Muscle of back (tissue), 11 donors: ENCODE measurements around the gene CDK11B. TPM values are rescaled to one million over a fixed set of nuclear protein-coding genes. Genes with fewer than 3 reads are reported as not detected.

Experiments
- DNase-seq, 3 donors: peaks; one replicate each; pipeline versions ENCODE4 v3.0.0 to v3.0.0-alpha.2; 2013
- polyA plus RNA-seq, 10 donors: library from polyadenylated mRNA; unstranded; fragments of 120-200 nt; gene quantifications; one replicate each; pipeline ENCODE4 v1.2.1, GENCODE V29; 2013; ENCODE audit not compliant: insufficient read length in 10 of 10

CDK11B gene
- polyA plus RNA-seq, 10 donors: 31.1 to 35.7 (median 33.1) TPM

DNA sequence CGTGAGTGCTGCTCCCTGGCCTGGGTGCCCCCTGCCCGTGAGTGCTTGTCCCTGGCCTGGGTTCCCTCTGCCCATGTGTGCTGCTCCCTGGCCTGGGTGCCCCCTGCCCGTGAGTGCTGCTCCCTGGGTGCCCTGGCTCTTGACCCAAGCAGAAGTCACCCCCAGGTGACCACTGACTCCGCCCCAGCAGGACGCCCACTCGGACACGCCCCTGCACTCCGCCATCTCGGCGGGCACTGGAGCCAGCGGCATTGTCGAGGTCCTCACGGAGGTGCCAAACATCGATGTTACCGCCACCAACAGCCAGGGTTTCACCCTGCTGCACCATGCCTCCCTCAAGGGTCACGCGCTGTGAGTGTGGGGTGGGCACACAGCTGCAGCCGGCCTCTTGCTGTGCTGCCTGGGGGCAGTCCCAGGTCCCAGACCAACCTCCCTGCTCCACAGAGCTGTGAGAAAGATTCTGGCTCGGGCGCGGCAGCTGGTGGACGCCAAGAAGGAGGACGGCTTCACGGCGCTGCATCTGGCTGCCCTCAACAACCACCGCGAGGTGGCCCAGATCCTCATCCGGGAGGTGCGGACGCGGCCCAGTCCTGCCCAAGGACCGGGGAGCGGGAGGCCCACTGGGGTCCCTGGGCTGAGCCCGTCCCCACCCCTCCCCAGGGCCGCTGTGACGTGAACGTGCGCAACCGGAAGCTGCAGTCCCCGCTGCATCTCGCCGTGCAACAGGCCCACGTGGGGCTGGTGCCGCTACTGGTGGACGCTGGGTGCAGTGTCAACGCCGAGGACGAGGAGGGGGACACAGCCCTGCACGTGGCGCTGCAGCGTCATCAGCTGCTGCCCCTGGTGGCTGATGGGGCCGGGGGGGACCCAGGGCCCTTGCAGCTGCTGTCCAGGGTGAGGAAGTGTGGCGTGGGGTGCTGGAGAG lies 30.7 kb downstream of the CDK11B start:
- peak in 1 of 3 donors; percentile 61 for DNase-seq

DNA sequence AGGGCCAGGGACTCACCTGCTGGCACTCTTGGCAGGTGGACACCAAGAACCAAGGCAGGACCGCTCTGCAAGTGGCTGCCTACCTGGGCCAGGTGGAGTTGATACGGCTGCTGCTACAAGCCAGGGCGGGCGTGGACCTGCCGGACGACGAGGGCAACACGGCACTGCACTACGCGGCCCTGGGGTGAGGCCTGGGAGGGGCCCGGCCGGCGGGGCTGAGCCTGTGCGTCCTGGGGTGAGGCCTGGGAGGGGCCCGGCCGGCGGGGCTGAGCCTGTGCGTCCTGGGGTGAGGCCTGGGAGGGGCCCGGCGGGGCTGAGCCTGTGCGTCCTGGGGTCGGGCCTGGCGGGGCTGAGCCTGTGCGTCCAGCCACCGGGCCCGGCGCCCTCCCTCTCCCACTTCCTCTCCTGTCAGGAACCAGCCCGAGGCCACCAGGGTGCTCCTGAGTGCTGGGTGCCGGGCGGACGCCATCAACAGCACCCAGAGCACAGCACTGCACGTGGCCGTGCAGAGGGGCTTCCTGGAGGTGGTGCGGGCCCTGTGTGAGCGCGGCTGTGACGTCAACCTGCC lies 31.5 kb downstream of the CDK11B start:
- DNase-seq: peak in 1 of 3 donors; percentile 42

DNA sequence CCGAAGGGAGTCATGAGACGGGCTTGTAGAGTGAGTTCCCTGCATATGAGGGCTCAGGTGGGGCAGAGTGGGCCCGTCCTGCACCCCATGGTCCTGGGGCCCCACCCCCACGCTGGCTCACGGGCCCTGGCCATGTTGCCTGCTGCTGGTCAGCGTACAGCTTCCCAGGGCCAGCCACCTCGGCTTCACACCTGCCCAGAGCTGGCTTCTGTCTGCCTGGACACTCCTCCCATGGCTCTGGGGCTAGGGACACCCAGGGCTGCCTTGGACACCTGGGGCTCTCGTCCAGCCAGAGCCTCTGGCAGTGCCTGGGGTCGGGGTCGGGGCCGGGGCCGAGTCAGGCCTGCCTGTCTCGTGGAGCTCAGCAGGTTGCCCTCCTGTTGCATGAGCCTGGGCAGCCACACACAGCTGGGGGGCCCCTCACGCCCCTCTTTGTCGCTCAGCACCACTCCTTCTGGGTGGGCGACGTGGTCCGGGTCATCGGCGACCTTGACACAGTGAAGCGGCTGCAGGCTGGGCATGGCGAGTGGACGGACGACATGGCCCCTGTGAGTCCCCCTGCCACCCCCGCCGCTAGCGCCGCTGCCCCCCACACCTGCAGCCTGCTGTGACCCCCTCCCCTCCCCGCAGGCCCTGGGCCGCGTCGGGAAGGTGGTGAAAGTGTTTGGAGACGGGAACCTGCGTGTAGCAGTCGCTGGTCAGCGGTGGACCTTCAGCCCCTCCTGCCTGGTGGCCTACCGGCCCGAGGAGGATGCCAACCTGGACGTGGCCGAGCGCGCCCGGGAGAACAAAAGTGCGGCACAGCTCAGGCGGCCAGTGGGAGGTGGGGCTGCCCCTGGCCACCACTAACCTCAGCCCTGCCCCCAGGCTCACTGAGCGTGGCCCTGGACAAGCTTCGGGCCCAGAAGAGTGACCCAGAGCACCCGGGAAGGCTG lies 32.3 kb downstream of the CDK11B start:
- DNase-seq: peak in 1 of 3 donors; percentile 29

DNA sequence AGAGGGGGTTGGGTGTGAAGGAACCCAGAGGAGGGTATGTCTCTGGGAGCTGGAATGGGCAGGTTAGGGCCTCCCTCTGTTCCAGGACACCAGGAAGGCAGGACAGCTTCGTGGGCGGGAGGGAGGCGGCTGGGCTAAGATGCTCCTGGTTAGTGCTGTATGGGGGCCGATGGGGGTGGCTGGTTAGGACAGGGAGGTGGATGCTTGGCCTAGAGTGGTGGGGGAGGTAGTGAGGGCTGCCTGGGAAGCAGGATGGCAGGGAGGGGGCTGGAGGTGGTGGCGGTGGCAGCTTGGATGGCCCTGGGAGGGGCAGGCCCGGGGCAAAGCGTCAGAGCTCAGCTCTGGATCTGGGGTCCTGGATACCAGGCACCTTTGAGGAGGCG lies 33.0 kb downstream of the CDK11B start:
- peak in 1 of 3 donors; percentile 21 for DNase-seq

DNA sequence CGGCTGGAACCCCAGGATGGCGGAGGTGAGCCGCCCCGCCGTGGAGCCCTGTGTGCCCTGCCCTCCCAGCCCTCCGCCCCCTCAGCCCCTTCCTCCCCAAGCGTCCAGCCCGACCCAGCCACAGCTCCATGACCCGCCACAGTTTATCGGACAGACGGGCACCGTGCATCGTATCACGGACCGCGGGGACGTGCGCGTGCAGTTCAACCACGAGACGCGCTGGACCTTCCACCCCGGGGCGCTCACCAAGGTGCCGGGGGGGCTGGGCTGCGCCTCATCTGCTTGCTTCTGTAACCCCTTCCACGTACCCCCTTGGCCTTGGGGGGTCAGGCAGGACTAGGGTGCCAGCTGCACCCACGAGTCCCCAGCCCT lies 33.4 kb downstream of the CDK11B start:
- no peak for DNase-seq

DNA sequence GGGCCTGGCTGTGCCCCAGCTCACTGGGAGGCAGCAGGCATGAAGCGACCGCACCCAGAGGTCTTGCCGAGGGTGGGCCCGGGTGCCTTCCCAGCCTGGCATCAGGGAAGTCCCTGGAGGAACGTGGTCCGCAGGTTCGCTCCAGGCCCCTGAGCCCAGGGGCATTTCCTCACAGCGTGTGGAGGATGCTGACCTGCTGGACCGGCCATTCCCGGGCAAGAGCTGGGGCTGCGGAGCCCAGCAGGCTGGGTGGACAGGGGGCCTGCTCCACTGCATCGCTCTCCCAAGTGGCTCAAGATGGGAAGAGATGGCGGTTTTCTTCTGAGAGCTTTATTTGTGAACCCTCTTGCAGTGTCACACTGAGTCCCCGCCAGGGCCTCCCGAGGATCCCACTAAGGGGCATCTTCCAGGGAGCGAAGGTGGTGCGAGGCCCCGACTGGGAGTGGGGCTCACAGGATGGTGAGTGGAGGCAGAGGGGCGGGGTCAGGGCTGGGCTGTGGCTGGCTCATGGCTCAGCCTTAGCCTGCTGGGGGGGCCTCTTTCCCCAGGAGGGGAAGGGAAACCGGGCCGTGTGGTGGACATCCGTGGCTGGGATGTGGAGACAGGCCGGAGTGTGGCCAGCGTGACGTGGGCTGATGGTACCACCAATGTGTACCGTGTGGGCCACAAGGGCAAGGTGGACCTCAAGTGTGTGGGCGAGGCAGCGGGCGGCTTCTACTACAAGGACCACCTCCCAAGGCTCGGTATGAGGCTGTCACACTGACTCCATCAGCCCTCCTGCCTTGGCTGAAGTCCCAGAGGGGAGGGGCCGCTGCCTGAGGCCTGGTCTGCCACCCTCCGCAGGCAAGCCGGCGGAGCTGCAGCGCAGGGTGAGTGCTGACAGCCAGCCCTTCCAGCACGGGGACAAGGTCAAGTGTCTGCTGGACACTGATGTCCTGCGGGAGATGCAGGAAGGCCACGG lies 34.1 kb downstream of the CDK11B start:
- peak in 1 of 3 donors; percentile 59 for DNase-seq

DNA sequence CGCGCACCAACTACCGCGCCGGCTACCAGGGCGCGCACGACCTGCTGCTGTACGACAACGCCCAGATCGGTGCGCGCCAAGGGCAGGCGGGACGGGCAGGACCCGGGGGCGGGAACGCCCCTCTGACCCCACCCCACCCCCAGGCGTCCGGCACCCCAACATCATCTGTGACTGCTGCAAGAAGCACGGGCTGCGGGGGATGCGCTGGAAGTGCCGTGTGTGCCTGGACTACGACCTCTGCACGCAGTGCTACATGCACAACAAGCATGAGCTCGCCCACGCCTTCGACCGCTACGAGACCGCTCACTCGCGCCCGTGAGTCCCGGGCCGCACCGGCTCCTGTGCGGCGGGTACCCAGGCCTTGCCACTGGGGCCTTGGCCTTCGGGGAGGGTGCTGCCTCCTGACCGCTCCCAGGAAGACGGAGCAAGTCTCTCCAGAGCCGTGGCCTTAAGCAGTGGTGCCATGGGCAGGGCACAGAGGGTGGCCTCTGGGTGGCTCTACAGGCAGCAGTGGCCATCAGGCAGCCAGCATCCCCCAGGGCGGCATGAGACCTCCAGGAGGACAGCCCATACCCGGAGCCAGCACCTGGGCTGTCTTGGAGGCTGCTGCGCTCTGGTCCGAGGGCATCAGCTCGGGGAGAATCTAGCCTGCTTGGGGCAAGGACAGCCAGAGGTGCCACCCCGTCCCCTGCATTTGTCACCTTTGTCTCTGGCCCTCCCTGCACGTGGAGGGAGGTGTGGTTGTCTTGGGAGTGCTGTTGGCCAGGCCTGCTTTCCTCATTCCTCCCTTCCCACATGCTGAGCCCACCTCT lies 35.0 kb downstream of the CDK11B start:
- peak in 1 of 3 donors; percentile 30 for DNase-seq

DNA sequence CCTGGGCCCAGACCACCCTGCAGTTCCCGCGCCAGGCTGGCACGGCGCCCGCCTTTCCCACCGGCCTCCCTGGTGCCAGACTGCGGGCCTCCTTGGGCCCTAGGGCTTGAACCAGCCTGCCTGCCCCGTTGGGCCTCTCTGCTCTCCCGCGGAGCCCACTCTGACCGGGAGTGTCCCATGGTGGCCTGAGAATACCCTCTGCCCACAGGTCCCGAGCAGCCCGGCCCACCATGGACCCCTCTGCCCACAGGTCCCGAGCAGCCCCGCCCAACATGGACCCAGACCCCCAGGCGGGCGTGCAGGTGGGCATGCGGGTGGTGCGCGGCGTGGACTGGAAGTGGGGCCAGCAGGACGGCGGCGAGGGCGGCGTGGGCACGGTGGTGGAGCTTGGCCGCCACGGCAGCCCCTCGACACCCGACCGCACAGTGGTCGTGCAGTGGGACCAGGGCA lies 35.6 kb downstream of the CDK11B start:
- DNase-seq: no peak

DNA sequence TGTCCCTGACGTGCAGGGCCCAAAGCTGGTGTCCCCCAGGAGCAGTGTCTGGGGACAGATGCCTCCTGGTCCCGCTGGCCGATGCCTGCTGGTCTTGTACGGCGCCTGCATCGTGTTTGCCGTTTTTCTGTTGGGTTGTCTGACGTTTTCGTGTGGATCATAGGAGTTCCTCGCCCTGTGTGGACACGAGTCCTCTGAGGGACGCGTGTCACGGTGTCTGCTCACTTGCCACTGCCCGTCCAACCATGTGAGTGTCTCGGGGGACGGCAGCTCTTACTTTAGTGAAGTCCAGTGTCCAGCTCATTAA lies 36.1 kb downstream of the CDK11B start:
- DNase-seq: no peak

DNA sequence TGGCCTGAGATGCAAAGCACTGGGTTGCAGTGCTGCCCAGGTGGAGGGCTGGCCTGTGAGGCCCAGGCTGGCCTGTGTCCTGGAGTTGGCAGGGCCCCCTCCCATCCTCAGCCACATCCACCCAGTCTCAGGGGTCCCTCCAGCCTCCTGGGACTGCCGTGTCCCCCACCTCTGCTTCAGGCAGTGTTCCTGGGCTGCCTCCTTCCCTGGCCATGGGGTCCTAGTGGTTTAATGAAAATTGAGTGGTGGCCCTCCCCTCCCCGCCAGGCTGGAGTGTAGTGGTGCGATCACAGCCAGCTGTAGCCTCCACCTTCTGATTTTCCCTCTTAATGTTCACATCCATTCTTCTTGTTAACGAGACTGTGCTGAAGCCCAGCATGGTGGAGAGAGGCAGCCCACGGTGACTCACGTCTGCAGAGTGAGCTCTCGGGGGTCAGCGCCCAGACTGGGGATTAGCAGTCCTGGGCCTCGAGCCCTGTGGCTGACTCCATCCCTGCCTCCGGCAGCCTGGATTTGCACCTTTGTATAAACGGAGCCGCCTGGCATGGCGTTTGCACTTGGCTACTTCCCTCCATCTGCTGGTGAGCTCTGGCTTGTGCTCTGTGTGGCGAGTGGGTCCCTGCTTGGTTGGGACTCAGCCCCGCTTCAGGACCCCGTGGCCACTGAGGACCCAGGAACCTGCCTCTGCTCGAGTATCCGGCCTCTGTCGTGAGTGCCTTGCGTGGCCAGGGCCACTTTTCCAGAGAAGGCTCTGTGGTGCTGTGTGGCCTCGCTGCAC lies 36.6 kb downstream of the CDK11B start:
- DNase-seq: no peak

DNA sequence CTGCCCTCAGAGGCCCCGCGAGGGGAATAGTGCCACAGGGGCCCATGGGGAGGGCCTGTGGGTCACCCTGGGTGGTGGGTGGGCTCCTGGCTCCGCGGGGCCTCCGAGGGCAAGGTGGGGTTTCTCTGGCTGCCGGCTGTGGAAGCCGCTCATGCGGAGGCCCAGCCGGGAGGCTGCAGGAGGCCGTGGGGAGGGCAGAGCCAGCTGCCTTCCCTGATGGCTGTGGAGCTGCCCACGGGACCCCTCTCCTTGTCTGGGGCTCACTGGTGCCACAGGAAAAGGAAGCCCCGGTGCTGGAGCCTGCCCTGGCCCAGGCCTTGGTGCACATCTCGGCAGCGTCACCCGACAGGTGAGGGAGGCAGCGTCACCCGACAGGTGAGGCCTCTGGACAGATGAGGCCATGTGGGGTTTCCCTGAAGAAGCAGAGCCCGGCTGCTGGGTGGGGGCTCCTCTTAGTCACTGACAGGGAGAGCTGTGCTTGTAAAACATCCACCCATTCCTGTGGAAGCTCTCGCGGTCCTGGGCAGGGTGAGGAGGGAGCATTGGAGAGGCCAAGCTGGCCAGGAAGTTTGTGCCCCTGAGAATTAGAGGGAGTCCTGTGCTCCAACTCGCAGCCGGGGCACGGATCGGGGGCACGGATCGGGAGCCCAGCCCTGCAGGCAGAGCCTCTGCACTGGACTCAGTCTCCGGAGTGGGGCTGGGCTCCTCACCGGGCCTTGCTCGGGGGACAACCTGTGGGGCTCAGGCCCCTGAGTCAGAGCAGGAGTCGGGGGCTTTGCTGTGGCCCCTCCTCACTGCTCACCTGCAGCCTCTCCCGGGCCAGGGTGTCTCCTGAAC lies 37.4 kb downstream of the CDK11B start:
- no peak for DNase-seq

DNA sequence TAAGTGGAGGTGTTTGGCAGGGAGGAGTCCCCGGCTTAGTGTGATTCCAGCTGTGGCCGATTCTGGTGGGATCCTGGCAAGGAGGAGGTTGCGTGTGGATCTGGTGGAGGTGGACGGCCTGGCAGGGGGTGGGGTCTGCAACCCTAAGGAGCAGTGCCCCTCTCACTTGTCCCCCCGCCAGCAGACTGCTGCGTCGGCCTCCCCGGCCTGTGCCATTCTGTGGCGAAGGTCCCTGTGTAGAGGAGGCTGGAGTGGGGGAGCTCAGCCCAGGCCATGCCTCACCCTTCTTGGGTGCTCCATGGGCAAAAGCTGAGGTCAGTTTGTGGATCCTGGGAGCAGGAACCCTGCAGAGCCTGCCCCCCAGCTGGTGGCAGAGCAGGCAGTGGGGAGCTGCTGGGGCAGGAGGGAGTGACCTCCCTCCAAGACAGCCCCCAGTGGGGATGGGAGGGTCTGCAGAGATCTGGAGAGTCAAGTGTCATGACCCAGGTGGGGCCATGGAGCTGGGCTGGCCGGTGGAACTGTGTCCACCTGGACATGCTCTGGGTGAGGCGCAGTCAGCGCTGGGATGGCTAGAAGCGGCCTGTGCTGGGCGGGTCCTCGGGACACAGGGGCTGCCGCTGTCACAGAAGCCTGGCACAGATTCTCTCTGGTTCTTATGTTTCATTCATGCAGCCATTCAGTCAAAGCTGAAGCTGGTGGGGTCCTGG lies 38.2 kb downstream of the CDK11B start:
- DNase-seq: no peak

DNA sequence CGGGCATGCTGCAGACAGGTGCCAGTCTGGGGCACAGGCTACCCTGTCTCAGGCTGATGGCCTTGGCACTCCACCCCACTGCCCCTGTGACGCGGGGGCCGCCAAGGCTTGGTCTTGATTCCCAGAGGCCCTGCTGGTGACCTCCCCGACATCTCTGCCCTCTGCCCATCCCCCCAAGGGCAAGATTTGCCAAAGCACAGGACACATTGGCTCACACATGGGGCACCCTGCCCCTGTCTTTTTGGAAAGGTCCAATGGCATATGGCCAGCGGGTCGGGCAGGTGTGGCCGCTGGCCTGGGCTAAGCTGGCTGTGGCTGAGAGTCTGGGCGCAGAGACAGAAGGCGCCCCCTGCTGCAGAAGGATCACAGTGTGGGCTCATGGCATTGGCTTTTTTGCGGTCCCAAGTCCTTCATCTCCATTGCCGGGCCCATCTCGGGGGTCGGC lies 38.9 kb downstream of the CDK11B start:
- DNase-seq: no peak

DNA sequence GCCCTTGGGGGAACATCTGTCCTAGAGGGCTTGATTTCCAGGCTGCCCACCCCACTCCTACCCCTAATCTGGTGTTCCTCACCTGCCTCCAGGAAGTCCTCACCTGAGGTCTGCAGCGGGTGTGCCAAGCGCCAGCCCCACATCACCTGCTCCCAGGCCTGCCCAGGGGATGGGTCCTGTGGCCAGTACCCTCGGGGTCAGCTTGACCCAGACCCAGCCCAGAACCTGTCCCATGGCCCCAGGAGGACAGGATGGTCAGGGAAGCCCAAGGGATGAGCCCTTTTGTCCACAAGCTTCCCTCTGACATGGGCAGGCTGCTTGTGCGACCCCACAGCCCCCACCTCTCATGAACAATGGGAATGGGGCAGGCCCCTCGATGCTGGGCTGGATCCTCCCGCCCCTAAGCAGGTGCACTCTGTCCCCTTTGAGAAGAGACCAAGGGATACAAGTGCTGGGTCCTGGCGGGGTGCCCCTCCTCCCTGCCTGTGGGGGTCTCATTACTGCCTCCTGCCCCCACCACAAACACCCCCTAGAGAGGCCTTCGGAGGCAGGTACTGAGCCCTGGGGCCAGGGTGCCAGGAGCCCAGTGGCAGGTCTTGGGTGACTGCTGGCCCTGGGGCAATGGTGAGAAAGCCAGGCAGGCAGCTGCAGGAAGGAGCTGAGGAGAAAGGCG lies 40.3 kb downstream of the CDK11B start:
- no peak for DNase-seq

DNA sequence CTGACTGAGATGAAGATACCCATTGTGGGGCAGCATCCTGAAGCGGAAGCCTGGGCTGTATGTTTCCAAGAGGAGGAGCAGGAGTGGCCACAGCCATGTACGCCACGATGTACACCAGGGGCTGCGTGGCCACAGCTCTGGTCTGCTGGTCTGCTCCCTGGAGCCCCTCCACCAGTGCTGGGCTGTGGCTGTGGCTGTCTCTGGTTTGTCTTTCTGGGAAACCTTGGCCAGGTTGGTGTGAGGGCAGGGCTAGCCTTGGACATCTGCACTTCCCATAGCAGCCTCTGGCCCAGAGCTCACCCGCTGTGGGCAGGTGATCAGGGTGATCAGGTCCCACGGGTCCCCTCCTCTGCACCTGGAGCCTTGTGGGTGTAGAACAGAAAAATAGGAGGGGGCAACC lies 40.9 kb downstream of the CDK11B start:
- no peak for DNase-seq

DNA sequence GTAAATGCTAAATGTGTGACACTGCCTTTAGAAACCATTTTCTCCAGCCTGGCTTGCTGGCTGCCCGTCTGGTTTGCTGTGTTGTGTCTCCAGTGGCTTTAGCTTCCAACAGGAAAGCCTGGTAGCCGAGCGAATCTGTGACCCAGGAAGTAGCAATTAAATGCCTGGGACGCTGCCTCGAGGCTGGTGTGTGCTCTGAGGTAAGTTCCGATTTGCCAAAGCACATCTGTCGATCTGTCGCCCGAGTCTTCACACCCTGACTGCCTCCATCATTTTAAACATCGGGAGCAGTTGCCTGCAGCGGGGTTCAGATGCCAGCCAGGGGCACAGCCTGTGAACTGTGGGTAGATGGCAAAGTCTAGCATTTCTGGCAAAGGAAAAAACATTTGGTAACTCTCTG lies 41.3 kb downstream of the CDK11B start:
- no peak for DNase-seq

DNA sequence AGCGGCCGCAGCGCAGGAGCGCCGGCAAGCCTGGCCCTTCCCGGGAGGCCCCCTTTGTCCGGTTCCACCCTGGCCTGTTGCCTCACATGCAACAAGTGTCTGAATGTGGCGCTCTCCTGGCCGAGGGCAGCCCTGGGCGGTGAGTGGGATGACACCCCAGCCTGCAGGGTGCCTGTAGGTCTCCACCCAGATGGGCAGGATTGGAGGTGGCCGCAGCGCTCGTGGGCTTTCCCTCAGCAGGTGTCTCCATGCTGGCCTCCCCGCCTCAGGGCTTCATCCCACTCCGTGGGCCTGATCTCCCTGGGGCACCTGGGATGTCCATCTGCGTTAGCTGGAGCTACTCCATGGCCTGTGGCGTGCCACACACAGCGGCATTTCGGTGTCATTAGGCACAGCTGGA lies 42.0 kb downstream of the CDK11B start:
- DNase-seq: no peak
